Heart left ventricle (tissue), 16 donors: ENCODE measurements around the gene MITF. TPM values are rescaled to one million over a fixed set of nuclear protein-coding genes. Genes with fewer than 3 reads are reported as not detected.

Source experiments
- ATAC-seq, 4 donors: fragments of 200-7000 bp; cut with Tn5 transposase; one replicate each; pipeline ENCODE4 v1.9.1; 2020 to 2022; ENCODE audit warnings: moderate library complexity in 4 of 4, mild to moderate bottlenecking in 3 of 4, moderate number of reproducible peaks in 1 of 4
- DNase-seq, 5 donors: peaks; one replicate each; pipeline ENCODE4 v3.0.0-alpha.2; 2020
- H3K27ac ChIP-seq, 12 donors: fragments of 200-600 bp; sonication (generic) in 4 of 12; one replicate each; pipeline versions ENCODE4 v1.5.0 to v1.8.0; 2016 to 2022; ENCODE audit warnings: mild to moderate bottlenecking in 2 of 12
- H3K27me3 ChIP-seq, 9 donors: fragments of 200-600 bp; sonication (generic) in 2 of 9; one replicate each; pipeline versions ENCODE4 v1.5.1 to v1.8.0; 2016 to 2022; ENCODE audit warnings: mild to moderate bottlenecking in 3 of 9
- H3K36me3 ChIP-seq, 9 donors: fragments of 200-600 bp; sonication (generic) in 2 of 9; one replicate each; pipeline versions ENCODE4 v1.5.0 to v1.8.0; 2018 to 2022; ENCODE audit warnings: mild to moderate bottlenecking in 2 of 9
- H3K4me1 ChIP-seq, 12 donors: fragments of 200-600 bp; sonication (generic) in 4 of 12; one replicate each; pipeline versions ENCODE4 v1.5.0 to v1.8.0; 2016 to 2022; ENCODE audit warnings: mild to moderate bottlenecking in 3 of 12
- H3K4me3 ChIP-seq, 12 donors: fragments of 200-600 bp; sonication (generic) in 4 of 12; one replicate each; pipeline versions ENCODE4 v1.5.0 to v1.8.0; 2017 to 2022; ENCODE audit warnings: mild to moderate bottlenecking in 9 of 12, moderate library complexity in 4 of 12
- H3K9me3 ChIP-seq, 12 donors: fragments of 200-600 bp; sonication (generic) in 4 of 12; one replicate each; pipeline versions ENCODE4 v1.5.0 to v1.8.0; 2016 to 2022; ENCODE audit warnings: mild to moderate bottlenecking in 1 of 12
- POLR2A ChIP-seq, 2 donors: fragments of 450-650 bp; IDR thresholded peaks; one replicate each; pipeline ENCODE4 v1.6.1; 2017; ENCODE audit warnings: antibody characterized with exemption in 2 of 2, mild to moderate bottlenecking in 2 of 2, moderate library complexity in 2 of 2
- WGBS, 4 donors: extraction: QIAGEN DNeasy Blood & Tissue Kit in 2 of 4; methylation state at CpG; one replicate each; pipeline versions ENCODE4 v1.1.5 to v1.1.7; 2013 to 2018; 5-methylcytosine and 5-hydroxymethylcytosine counted together
- intact Hi-C, 10 donors: fragments of 100-400 bp; cut with DNase I; formaldehyde crosslinking; loops; one replicate each; pipeline versions ENCODE4 v1.11.1 to v1.14.2; 2022
- polyA plus RNA-seq, 2 donors: library from polyadenylated mRNA; stranded (reverse); fragments of 200-250 nt; gene quantifications; one replicate each; pipeline ENCODE4 v1.2.3, GENCODE V29; 2013
- total RNA-seq, 9 donors: library from RNA; depleted of rRNA in 2 of 9; stranded (reverse); fragments of >200 nt in 2 of 9; fragmentation: NEBNext Ultra II Directional in 3 of 9; extraction: Animal tissue kit (Norgen Biotek cat#: 25700) in 3 of 9; gene quantifications; one replicate each; pipeline versions ENCODE4 v1.1.0 to v1.2.4, GENCODE V29; 2016 to 2023
- TF ChIP-seq, protein P1 (sequence below), 12 donors: fragments of 200-600 bp; sonication (generic) in 4 of 12; IDR thresholded peaks; one replicate each; pipeline versions ENCODE4 v1.5.0 to v1.8.0; 2018 to 2022; ENCODE audit warnings: antibody characterized with exemption in 12 of 12, mild to moderate bottlenecking in 5 of 12
- donor health status: ischemic (EF 13 %, LVEDD 7.1; RV severe dilation, severe dysfunction).
- donor health status: healthy with polysubstance abuse.
- donor health status: DM: no; HTN: yes; CAD: no.
- donor health status: DM: no; HTN: no; CAD: no.
- donor health status: ischemic (EF 25% LVEDD 6.9; RV normal size, moderate dysfunction).
- donor health status: ischemic (EF 25% LVEDD 5.7; RV mildly dilated, moderate dysfunction).
- donor health status: healthy.
- donor health status: DM: yes; HTN: yes; CAD: no.
- donor health status: ischemic (EF 35%, LVEDD 5.7; RV mildly dilated, moderate dysfunction).
- donor health status: nonischemic (EF 11% LVEDD 7.7; RV severe dilation, severe dysfunction).
- donor health status: DM: yes; HTN: yes; CAD: no.
- donor health status: PGD.
- donor health status: ischemic (EF 29% LVEDD 5.4; RV normal size, mild dysfunction).
- donor health status: nonischemic (EF 23%, LVEDD 6.1; RV moderate dilation, normal function).

MITF gene
- total and polyA plus RNA-seq, 11 donors = 17.9 to 114 (median 81.1) TPM

DNA sequence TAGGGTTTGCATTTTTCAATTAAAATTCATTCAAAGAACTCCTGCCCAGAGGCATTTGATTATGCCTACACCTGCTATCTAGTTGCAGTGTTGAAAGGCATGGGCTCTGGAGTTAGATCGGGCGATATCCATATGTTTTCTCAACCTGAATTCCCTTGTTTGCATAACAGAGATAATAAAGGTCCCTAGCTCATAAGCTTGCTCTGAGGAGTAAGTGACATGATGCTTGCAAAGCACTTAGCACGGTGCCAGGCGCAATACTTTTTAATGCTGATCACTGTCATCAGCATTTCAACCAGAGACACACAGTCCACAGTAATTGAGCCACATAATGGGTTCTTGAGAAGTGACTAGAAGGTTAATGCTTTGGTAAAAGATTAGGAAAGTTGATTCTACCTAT lies 154.0 kb downstream of the MITF start:
- no peak for DNase-seq
- H3K4me3 ChIP-seq = no peak overlapping the region
- H3K27ac ChIP-seq = no peak overlapping the region
- no peak for ATAC-seq
- H3K4me1 ChIP-seq = peaks cover 0 to 29% (median 6%) of the 10 kb centered on the region in 12 donors
- intact Hi-C loops = no loop called here
- TF ChIP-seq, protein P1, sequence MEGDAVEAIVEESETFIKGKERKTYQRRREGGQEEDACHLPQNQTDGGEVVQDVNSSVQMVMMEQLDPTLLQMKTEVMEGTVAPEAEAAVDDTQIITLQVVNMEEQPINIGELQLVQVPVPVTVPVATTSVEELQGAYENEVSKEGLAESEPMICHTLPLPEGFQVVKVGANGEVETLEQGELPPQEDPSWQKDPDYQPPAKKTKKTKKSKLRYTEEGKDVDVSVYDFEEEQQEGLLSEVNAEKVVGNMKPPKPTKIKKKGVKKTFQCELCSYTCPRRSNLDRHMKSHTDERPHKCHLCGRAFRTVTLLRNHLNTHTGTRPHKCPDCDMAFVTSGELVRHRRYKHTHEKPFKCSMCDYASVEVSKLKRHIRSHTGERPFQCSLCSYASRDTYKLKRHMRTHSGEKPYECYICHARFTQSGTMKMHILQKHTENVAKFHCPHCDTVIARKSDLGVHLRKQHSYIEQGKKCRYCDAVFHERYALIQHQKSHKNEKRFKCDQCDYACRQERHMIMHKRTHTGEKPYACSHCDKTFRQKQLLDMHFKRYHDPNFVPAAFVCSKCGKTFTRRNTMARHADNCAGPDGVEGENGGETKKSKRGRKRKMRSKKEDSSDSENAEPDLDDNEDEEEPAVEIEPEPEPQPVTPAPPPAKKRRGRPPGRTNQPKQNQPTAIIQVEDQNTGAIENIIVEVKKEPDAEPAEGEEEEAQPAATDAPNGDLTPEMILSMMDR (IDR thresholded peaks at IDR 0.05) = no peak
- no peak for TF ChIP-seq POLR2A (IDR thresholded peaks at IDR 0.05)
- no peaks in the 10 kb centered on the region for H3K9me3 ChIP-seq
- no peaks in the 10 kb centered on the region for H3K36me3 ChIP-seq
- H3K27me3 ChIP-seq = no peaks in the 10 kb centered on the region
- 50 to 67% (median 58%) methylated on average over 4 of the region's 4 CpGs for WGBS, 4 donors

DNA sequence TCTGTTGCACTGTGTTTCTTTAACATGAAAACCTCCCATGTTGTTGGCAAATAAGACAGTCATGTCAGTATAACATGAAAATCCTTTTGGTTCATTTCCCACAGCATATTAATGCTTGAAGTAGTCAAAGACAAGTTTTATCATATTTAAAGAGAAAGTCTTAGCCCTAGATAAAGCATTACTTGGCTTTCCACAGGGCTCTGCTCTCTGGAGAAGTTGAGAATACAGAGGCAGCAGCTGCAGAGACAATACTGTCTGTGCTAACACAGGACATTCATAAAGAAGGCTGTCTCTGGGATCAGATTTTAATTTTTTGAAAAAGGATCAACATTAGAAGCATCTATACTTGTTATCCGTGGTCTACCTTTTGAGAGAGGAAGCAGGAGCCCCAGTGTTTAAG lies 156.8 kb downstream of the MITF start:
- no peak for TF ChIP-seq POLR2A (IDR thresholded peaks at IDR 0.05)
- TF ChIP-seq, protein P1 (IDR thresholded peaks at IDR 0.05) = no peak
- Histone ChIP-seq H3K27ac (no peak overlapping the region), H3K27me3 (no peaks in the 10 kb centered on the region), H3K36me3 (no peaks in the 10 kb centered on the region), H3K4me3 (no peak overlapping the region), H3K9me3 (no peaks in the 10 kb centered on the region), H3K4me1 (peaks cover 0 to 40% (median 7%) of the 10 kb centered on the region in 12 donors)
- WGBS, 4 donors = 71 to 83% (median 72%) methylated on average over 1 of the region's 1 CpG
- DNase-seq (no peak), ATAC-seq (no peak)
- intact Hi-C loops = no loop called here

DNA sequence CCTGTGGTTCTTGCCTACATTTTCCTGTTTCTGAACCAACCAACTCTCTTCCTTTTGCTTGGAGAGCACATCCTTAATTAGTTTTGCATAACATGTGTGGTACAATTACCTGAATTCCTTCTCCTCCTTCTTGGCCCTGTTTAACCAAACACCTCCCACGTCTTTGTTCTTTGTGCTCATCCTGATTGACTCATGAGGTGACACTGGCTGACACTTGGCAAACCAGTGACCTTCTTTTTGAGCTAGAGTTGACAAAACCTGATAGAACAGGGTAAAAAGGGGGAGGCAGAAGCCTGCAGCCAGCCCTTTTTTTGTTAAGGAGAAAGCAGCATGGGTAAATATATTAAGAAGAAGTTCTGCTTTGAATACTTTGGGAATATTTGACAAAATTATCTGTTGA lies 161.1 kb downstream of the MITF start:
- Histone ChIP-seq H3K27me3 (no peaks in the 10 kb centered on the region), H3K4me3 (no peak overlapping the region), H3K27ac (no peak overlapping the region), H3K4me1 (peaks cover 0 to 55% (median 9%) of the 10 kb centered on the region in 12 donors), H3K9me3 (no peaks in the 10 kb centered on the region), H3K36me3 (no peaks in the 10 kb centered on the region)
- WGBS, 4 donors = 35 to 57% (median 40%) methylated on average over 1 of the region's 1 CpG
- no peak for TF ChIP-seq POLR2A (IDR thresholded peaks at IDR 0.05)
- no peak for DNase-seq
- intact Hi-C loops = no loop called here
- no peak for ATAC-seq

DNA sequence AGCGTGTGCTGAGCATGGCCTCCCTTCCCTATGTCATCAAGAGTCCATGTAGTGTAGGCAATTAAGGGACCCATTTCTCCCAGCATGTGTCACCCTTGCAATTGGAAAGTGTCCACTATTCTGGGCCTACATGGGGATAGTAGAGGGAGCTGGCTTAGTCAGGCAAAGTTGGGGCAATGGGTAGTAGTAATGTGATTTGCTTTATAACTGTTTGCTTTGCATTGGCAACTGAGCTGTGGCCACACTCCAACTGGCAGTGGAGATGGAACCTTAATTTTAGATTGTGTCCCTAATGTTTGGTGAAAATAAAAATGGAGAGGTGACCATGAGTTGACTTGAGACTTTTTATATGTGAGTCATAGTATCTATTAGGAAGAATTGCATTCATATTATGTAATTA lies 162.5 kb downstream of the MITF start:
- Histone ChIP-seq H3K4me3 (no peak overlapping the region), H3K27me3 (no peaks in the 10 kb centered on the region), H3K27ac (peak overlapping the region in 2 of 12 donors; percentile 5 to 20), H3K9me3 (no peaks in the 10 kb centered on the region), H3K4me1 (peaks cover 0 to 53% (median 10%) of the 10 kb centered on the region in 12 donors), H3K36me3 (no peaks in the 10 kb centered on the region)
- WGBS, 4 donors = 96 to 100% (median 99%) methylated on average over 1 of the region's 1 CpG
- intact Hi-C loops = no loop called here
- TF ChIP-seq, protein P1 (IDR thresholded peaks at IDR 0.05) = no peak
- TF ChIP-seq POLR2A (IDR thresholded peaks at IDR 0.05) = no peak
- peak in 3 of 4 donors; percentile 29 to 61 (median 60) for ATAC-seq
- peak in 2 of 5 donors; percentile 13 to 30 for DNase-seq

DNA sequence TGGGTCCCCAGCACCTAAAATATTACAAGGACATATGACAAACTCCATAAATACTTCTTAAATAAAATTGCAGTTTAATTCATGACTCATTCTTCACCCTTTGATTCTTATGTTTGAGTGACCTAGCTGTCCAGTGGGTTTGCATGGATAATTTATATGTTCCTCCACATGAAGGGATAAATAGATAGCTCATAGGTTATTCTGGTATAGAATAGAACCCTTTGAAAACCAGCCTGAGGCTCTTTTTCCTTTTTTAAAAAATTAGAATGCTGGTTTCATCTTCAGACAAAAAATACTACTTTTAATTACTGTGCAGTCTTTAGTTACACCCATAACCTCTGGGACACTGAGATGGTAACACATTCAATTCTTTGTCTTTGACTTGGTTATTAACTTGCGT lies 163.1 kb downstream of the MITF start:
- ATAC-seq (no peak), DNase-seq (no peak)
- H3K27me3 ChIP-seq = no peaks in the 10 kb centered on the region
- intact Hi-C loops = no loop called here
- H3K9me3 ChIP-seq = no peaks in the 10 kb centered on the region
- TF ChIP-seq, protein P1 (IDR thresholded peaks at IDR 0.05) = no peak
- TF ChIP-seq POLR2A (IDR thresholded peaks at IDR 0.05) = no peak
- H3K36me3 ChIP-seq = no peaks in the 10 kb centered on the region
- H3K27ac ChIP-seq = peak overlapping the region in 3 of 12 donors; percentile 5 to 27 (median 20)
- no peak overlapping the region for H3K4me3 ChIP-seq
- peaks cover 0 to 56% (median 12%) of the 10 kb centered on the region in 12 donors for H3K4me1 ChIP-seq
- WGBS, 4 donors = 68 to 86% (median 79%) methylated on average over 1 of the region's 1 CpG
